GM23338 (cell line): ENCODE data around the gene HPRT1. TPM values are rescaled to one million over a fixed set of nuclear protein-coding genes. Genes with fewer than 3 reads are reported as not detected.

Experiments used
- ATAC-seq: fragments of 200-7000 bp; cut with Tn5 transposase; 3 replicates; pipeline ENCODE4 v1.9.1; 2020
- DNase-seq: peaks from one replicate; pipeline ENCODE4 v3.0.0-alpha.2; 2015; ENCODE audit warnings: low spot score
- H2AFZ ChIP-seq: fragments of 200-600 bp; sonication (generic); 2 replicates; pipeline ENCODE4 v1.8.0; 2016; ENCODE audit warnings: antibody characterized with exemption, mild to moderate bottlenecking, moderate library complexity
- H3F3A ChIP-seq: fragments of 200-600 bp; sonication (generic); replicated peaks from 2 replicates; pipeline ENCODE4 v1.8.0; 2017; ENCODE audit warnings: antibody characterized with exemption, mixed run types, low read depth
- H3K27ac ChIP-seq: fragments of 200-600 bp; sonication (generic); 2 replicates; pipeline ENCODE4 v1.6.1; 2016; ENCODE audit warnings: low read depth
- H3K27me3 ChIP-seq: fragments of 200-600 bp; sonication (generic); 2 replicates; pipeline ENCODE4 v1.8.0; 2016; ENCODE audit warnings: mild to moderate bottlenecking, mixed run types, moderate library complexity; ENCODE audit not compliant: insufficient read depth
- H3K36me3 ChIP-seq: fragments of 200-600 bp; sonication (generic); 2 replicates; pipeline ENCODE4 v1.8.0; 2016; ENCODE audit warnings: mild to moderate bottlenecking; ENCODE audit not compliant: insufficient read depth
- H3K4me1 ChIP-seq: fragments of 200-600 bp; sonication (generic); 2 replicates; pipeline ENCODE4 v1.8.0; 2016; ENCODE audit warnings: mild to moderate bottlenecking, moderate library complexity; ENCODE audit not compliant: insufficient read depth
- H3K4me2 ChIP-seq: fragments of 200-600 bp; sonication (generic); 2 replicates; pipeline ENCODE4 v1.7.1; 2017; ENCODE audit warnings: mixed run types
- H3K4me3 ChIP-seq: fragments of 200-600 bp; sonication (generic); 2 replicates; pipeline ENCODE4 v1.6.1; 2016; ENCODE audit warnings: mixed run types
- H3K79me2 ChIP-seq: fragments of 200-600 bp; sonication (generic); replicated peaks from 2 replicates; pipeline ENCODE4 v1.8.0; 2017; ENCODE audit warnings: mild to moderate bottlenecking; ENCODE audit not compliant: insufficient read depth
- H3K9me2 ChIP-seq: fragments of 200-600 bp; sonication (generic); 2 replicates; pipeline ENCODE4 v1.8.0; 2017; ENCODE audit not compliant: insufficient read depth
- H4K20me1 ChIP-seq: fragments of 200-600 bp; sonication (generic); replicated peaks from 2 replicates; pipeline ENCODE4 v1.8.0; 2017; ENCODE audit warnings: mild to moderate bottlenecking; ENCODE audit not compliant: insufficient read depth
- H3K27ac Mint-ChIP-seq: 2 replicates; pipeline ENCODE4 v1.8.0; 2020; ENCODE audit warnings: inconsistent platforms, mild to moderate bottlenecking, moderate library complexity, mixed read lengths
- H3K27me3 Mint-ChIP-seq: 3 replicates; pipeline ENCODE4 v1.8.0; 2022; ENCODE audit warnings: low read depth, mild to moderate bottlenecking, moderate library complexity, mixed read lengths, inconsistent platforms; ENCODE audit not compliant: insufficient read depth, poor library complexity
- H3K36me3 Mint-ChIP-seq: 3 replicates; pipeline ENCODE4 v1.8.0; 2021; ENCODE audit warnings: low read depth, mild to moderate bottlenecking, inconsistent platforms, moderate library complexity, mixed read lengths
- H3K4me1 Mint-ChIP-seq: 3 replicates; pipeline ENCODE4 v1.8.0; 2020; ENCODE audit warnings: mild to moderate bottlenecking, inconsistent platforms, mixed read lengths
- H3K4me3 Mint-ChIP-seq: 3 replicates; pipeline ENCODE4 v1.8.0; 2021; ENCODE audit warnings: moderate library complexity, mild to moderate bottlenecking, inconsistent platforms, mixed read lengths
- H3K9me3 Mint-ChIP-seq: 3 replicates; pipeline ENCODE4 v1.8.0; 2020; ENCODE audit warnings: moderate library complexity, mild to moderate bottlenecking, inconsistent platforms, mixed read lengths
- ETS1 ChIP-seq: IDR thresholded peaks from 2 replicates; pipeline ENCODE4 v1.6.1; 2016; ENCODE audit warnings: antibody characterized with exemption
- EZH2 ChIP-seq: fragments of 200-600 bp; sonication (generic); IDR thresholded peaks from one replicate; pipeline ENCODE4 v1.8.0; 2017; ENCODE audit warnings: antibody characterized with exemption, mild to moderate bottlenecking, low read depth; ENCODE audit not compliant: unreplicated experiment
- JUNB ChIP-seq: IDR thresholded peaks from one replicate; pipeline ENCODE4 v1.6.1; 2016; ENCODE audit warnings: antibody characterized with exemption; ENCODE audit not compliant: unreplicated experiment
- NANOG ChIP-seq: IDR thresholded peaks from 2 replicates; pipeline ENCODE4 v1.6.1; 2016; ENCODE audit warnings: antibody characterized with exemption, borderline replicate concordance
- REST ChIP-seq: IDR thresholded peaks from one replicate; pipeline ENCODE4 v1.6.1; 2018; ENCODE audit warnings: antibody characterized with exemption; ENCODE audit not compliant: unreplicated experiment
- STAT1 ChIP-seq: IDR thresholded peaks from one replicate; pipeline ENCODE4 v1.6.1; 2016; ENCODE audit warnings: antibody characterized with exemption; ENCODE audit not compliant: unreplicated experiment
- polyA plus RNA-seq: library from polyadenylated mRNA; unstranded; fragments of >200 nt; fragmentation: Nextera tagmentation; extraction: Ambion mirVana; gene quantifications from 2 replicates; pipeline ENCODE4 v1.2.1, GENCODE V29; 2016
- total RNA-seq: library from RNA; depleted of rRNA; stranded (reverse); fragments of >200 nt; shearing (Covaris generic); gene quantifications from 2 replicates; pipeline ENCODE4 v1.2.3, GENCODE V29; 2014
- TF ChIP-seq, protein P1 (sequence below), 2 experiments: fragments of 200-600 bp in 1 of 2; sonication (generic) in 1 of 2; conservative IDR thresholded peaks; 2 replicates each; pipeline versions ENCODE4 v1.5.1 to v1.6.1; 2016 to 2017; ENCODE audit warnings: antibody characterized with exemption in 2 of 2, low read depth in 2 of 2, mild to moderate bottlenecking in 2 of 2, moderate library complexity in 1 of 2

HPRT1 gene
- total and polyA plus RNA-seq, 2 experiments from 2014 or later: 27.0 to 79.4 TPM

DNA sequence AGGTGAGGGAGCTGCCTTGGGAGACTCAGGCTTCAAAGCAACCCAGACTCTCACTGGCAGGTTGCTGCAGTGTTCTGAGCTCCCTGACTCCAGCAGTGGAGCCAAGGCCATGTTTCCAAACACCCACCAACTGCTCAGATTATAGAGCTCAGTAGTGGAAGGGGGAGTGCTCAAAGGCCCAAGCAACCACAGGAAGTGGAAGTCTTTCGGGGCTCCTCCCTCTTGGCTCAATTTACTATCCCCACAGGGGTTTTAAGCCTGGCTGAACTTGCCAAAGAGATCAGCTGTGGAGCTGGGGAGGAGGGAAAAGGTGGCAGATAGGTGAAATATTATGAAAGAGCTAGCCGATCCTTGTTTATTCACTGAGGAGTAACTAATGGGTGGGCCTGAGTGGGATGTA lies 82.5 kb downstream of the HPRT1 start:
- Mint-ChIP-seq H3K4me3 (0 out of 3 replicates have a peak overlapping the region, but pooled peaks have one; percentile 45), H3K9me3 (no peaks in the 10 kb centered on the region), H3K4me1 (peaks cover 39% of the 10 kb centered on the region)

More for the DNA sequence above, 82.5 kb downstream of the HPRT1 start:
- Histone ChIP-seq H3K4me3 (no peak overlapping the region), H2AFZ (no peak overlapping the region; the same call in 1 of the 2 replicates), H3K4me2 (peak overlapping the region; percentile 41), H3K79me2 (no peaks in the 10 kb centered on the region), H3K27ac (no peak overlapping the region; the same call in 1 of the 2 replicates), H3K27me3 (peaks cover 35% of the 10 kb centered on the region), H3K9me2 (no peaks in the 10 kb centered on the region), H3F3A (no peaks in the 10 kb centered on the region), H3K36me3 (no peaks in the 10 kb centered on the region), H3K4me1 (peaks cover 41% of the 10 kb centered on the region), H4K20me1 (no peaks in the 10 kb centered on the region)
- Mint-ChIP-seq H3K27me3 (peaks cover 35% of the 10 kb centered on the region), H3K27ac (0 out of 2 replicates have a peak overlapping the region, but pooled peaks have one; percentile 75), H3K36me3 (no peaks in the 10 kb centered on the region)
- TF ChIP-seq REST: no peak
- TF ChIP-seq JUNB: no peak
- TF ChIP-seq ETS1: no peak
- TF ChIP-seq STAT1: no peak
- no peak for TF ChIP-seq EZH2
- TF ChIP-seq, protein P1, sequence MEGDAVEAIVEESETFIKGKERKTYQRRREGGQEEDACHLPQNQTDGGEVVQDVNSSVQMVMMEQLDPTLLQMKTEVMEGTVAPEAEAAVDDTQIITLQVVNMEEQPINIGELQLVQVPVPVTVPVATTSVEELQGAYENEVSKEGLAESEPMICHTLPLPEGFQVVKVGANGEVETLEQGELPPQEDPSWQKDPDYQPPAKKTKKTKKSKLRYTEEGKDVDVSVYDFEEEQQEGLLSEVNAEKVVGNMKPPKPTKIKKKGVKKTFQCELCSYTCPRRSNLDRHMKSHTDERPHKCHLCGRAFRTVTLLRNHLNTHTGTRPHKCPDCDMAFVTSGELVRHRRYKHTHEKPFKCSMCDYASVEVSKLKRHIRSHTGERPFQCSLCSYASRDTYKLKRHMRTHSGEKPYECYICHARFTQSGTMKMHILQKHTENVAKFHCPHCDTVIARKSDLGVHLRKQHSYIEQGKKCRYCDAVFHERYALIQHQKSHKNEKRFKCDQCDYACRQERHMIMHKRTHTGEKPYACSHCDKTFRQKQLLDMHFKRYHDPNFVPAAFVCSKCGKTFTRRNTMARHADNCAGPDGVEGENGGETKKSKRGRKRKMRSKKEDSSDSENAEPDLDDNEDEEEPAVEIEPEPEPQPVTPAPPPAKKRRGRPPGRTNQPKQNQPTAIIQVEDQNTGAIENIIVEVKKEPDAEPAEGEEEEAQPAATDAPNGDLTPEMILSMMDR (conservative IDR thresholded peaks at IDR 0.05; ENCODE audit: low read depth in 2 of 2): no peak
- TF ChIP-seq NANOG: no peak
- ATAC-seq: peak; percentile 43
- peak; percentile 46 for DNase-seq
